ENCODE results near the gene KCNMA1. TPM values are rescaled to one million over a fixed set of nuclear protein-coding genes. Genes with fewer than 3 reads are reported as not detected.

The KCNMA1 gene
- total RNA-seq, 1 experiment from 2014 or later: 20.7 TPM

- POLR2A ChIA-PET: no interaction called here
- H3K36me3 ChIP-seq (ENCODE audit: control insufficient read depth, insufficient read depth, low read length): no peaks in the 10 kb centered on the region
- Mint-ChIP-seq H3K36me3 (ENCODE audit: insufficient read depth, unreplicated experiment) (no peaks in the 10 kb centered on the region), H3K9me3 (ENCODE audit: unreplicated experiment) (peaks cover 8% of the 10 kb centered on the region), H3K27ac (ENCODE audit: unreplicated experiment) (no peak overlapping the region), H3K27me3 (ENCODE audit: insufficient read depth, unreplicated experiment) (no peaks in the 10 kb centered on the region), H3K4me1 (ENCODE audit: low read depth, unreplicated experiment) (peaks cover 12% of the 10 kb centered on the region), H3K4me3 (ENCODE audit: unreplicated experiment) (no peak overlapping the region)
- BruUV-seq (replicated peaks): no TSS peak
- TF ChIP-seq CTCF (IDR thresholded peaks at IDR 0.05; ENCODE audit: insufficient read depth in 1 of 2, low read depth in 1 of 2, low read length in 1 of 2, severe bottlenecking in 1 of 2, unreplicated experiment in 1 of 2): no peak
- DNase-seq: no peak
- H3K9me3 ChIP-seq: peaks cover 17% of the 10 kb centered on the region; the same call in 1 of the 2 replicates
- no peaks in the 10 kb centered on the region for H3K27me3 ChIP-seq (replicated peaks; ENCODE audit: control insufficient read depth, insufficient read depth, low read length)
- H3K4me3 ChIP-seq (ENCODE audit: low read depth, low read length): no peak overlapping the region
- no peaks in the 10 kb centered on the region for H3K4me1 ChIP-seq
- intact Hi-C loops (cut with micrococcal nuclease; ENCODE audit: unreplicated experiment): no loop called here
- CTCF ChIA-PET: no interaction called here
Measured at GRCh38 chr10:77368006-77368405, 269.6 kb downstream of the KCNMA1 start.

GRCh38 chr10:77363210-77363609, 274.4 kb downstream of the KCNMA1 start:
- no peak overlapping the region for H3K27ac Mint-ChIP-seq (ENCODE audit: unreplicated experiment)
- H3K9me3 Mint-ChIP-seq (ENCODE audit: unreplicated experiment): peaks cover 2% of the 10 kb centered on the region
- no peaks in the 10 kb centered on the region for H3K4me1 Mint-ChIP-seq (ENCODE audit: low read depth, unreplicated experiment)
- no TSS peak for BruUV-seq (replicated peaks)
- H3K4me1 ChIP-seq: no peaks in the 10 kb centered on the region
- no peak overlapping the region for H3K4me3 Mint-ChIP-seq (ENCODE audit: unreplicated experiment)
- no peaks in the 10 kb centered on the region for H3K27me3 Mint-ChIP-seq (ENCODE audit: insufficient read depth, unreplicated experiment)
- H3K4me3 ChIP-seq (ENCODE audit: low read depth, low read length): no peak overlapping the region
- no peak for DNase-seq
- POLR2A ChIA-PET: no interaction called here
- H3K27me3 ChIP-seq (replicated peaks; ENCODE audit: control insufficient read depth, insufficient read depth, low read length): no peaks in the 10 kb centered on the region
- CTCF ChIA-PET: no interaction called here
- H3K36me3 Mint-ChIP-seq (ENCODE audit: insufficient read depth, unreplicated experiment): no peaks in the 10 kb centered on the region
- H3K9me3 ChIP-seq: peaks cover 2% of the 10 kb centered on the region; the same call in 1 of the 2 replicates
- intact Hi-C loops (cut with micrococcal nuclease; ENCODE audit: unreplicated experiment): no loop called here
- no peaks in the 10 kb centered on the region for H3K36me3 ChIP-seq (ENCODE audit: control insufficient read depth, insufficient read depth, low read length)
- no peak for TF ChIP-seq CTCF (IDR thresholded peaks at IDR 0.05; ENCODE audit: insufficient read depth in 1 of 2, low read depth in 1 of 2, low read length in 1 of 2, severe bottlenecking in 1 of 2, unreplicated experiment in 1 of 2)

GRCh38 chr10:77361831-77362230, 275.8 kb downstream of the KCNMA1 start:
- H3K36me3 ChIP-seq (ENCODE audit: control insufficient read depth, insufficient read depth, low read length): no peaks in the 10 kb centered on the region
- Mint-ChIP-seq H3K36me3 (ENCODE audit: insufficient read depth, unreplicated experiment) (no peaks in the 10 kb centered on the region), H3K9me3 (ENCODE audit: unreplicated experiment) (no peaks in the 10 kb centered on the region), H3K27ac (ENCODE audit: unreplicated experiment) (no peak overlapping the region), H3K4me1 (ENCODE audit: low read depth, unreplicated experiment) (no peaks in the 10 kb centered on the region), H3K27me3 (ENCODE audit: insufficient read depth, unreplicated experiment) (no peaks in the 10 kb centered on the region), H3K4me3 (ENCODE audit: unreplicated experiment) (no peak overlapping the region)
- no peaks in the 10 kb centered on the region for H3K27me3 ChIP-seq (replicated peaks; ENCODE audit: control insufficient read depth, insufficient read depth, low read length)
- H3K9me3 ChIP-seq: no peaks in the 10 kb centered on the region
- H3K4me3 ChIP-seq (ENCODE audit: low read depth, low read length): no peak overlapping the region
- no peak for TF ChIP-seq CTCF (IDR thresholded peaks at IDR 0.05; ENCODE audit: insufficient read depth in 1 of 2, low read depth in 1 of 2, low read length in 1 of 2, severe bottlenecking in 1 of 2, unreplicated experiment in 1 of 2)
- no peaks in the 10 kb centered on the region for H3K4me1 ChIP-seq
- ChIA-PET CTCF (no interaction called here), POLR2A (no interaction called here)
- intact Hi-C loops (cut with micrococcal nuclease; ENCODE audit: unreplicated experiment): no loop called here
- BruUV-seq (replicated peaks): no TSS peak
- no peak for DNase-seq
